SK-N-SH (cell line): ENCODE measurements around the gene GMPR2. TPM values are rescaled to one million over a fixed set of nuclear protein-coding genes. Genes with fewer than 3 reads are reported as not detected.
"Not testable (repeated sequence)": the region's sequence is repeated elsewhere in the genome, so short reads cannot be mapped to it uniquely, and the experiment has no call there.

Experiments
- CTCF ChIA-PET: fragments of 300-600, 350-600 bp; formaldehyde crosslinking; extraction: SDS; loops from one replicate; lab custom pipeline; 2021; lab: Yijun Ruan, JAX
- POLR2A ChIA-PET: fragments of 350-600 bp; sonication (Branson Sonifier 250); formaldehyde crosslinking; extraction: SDS; loops from one replicate; lab custom pipeline; 2020; ENCODE audit warnings: antibody characterized with exemption, inconsistent platforms; lab: Yijun Ruan, JAX
- DNase-seq: peaks from one replicate; pipeline ENCODE4 v3.0.0; 2012
- H2AFZ ChIP-seq: fragments of 200-600 bp; sonication (generic); 2 replicates; pipeline ENCODE4 v1.8.1; 2016; ENCODE audit warnings: antibody characterized with exemption, mild to moderate bottlenecking, low read depth
- H3F3A ChIP-seq: fragments of 200-600 bp; sonication (generic); replicated peaks from 2 replicates; pipeline ENCODE3; 2016; ENCODE audit warnings: antibody characterized with exemption, mild to moderate bottlenecking; ENCODE audit not compliant: insufficient read depth
- H3K27ac ChIP-seq, 2 experiments: fragments of 200-500 bp in 1 of 2; fragments of 200-600 bp in 1 of 2; sonication (Bioruptor generic) in 1 of 2; sonication (generic), shearing (Covaris generic) in 1 of 2; 2 replicates each; pipeline versions ENCODE4 v1.5.1 to v1.6.1; 2014 to 2016; ENCODE audit warnings: low read depth in 2 of 2, inconsistent platforms in 1 of 2, low read length in 1 of 2, mild to moderate bottlenecking in 1 of 2, mixed read lengths in 1 of 2
- H3K27me3 ChIP-seq: fragments of 200-600 bp; sonication (generic), shearing (Covaris generic); 2 replicates; pipeline ENCODE4 v1.6.1; 2016; ENCODE audit warnings: mixed run types; ENCODE audit not compliant: insufficient read depth
- H3K36me3 ChIP-seq, 2 experiments: fragments of 200-500 bp in 1 of 2; fragments of 200-600 bp in 1 of 2; sonication (Bioruptor generic) in 1 of 2; sonication (generic) in 1 of 2; replicated peaks in 1 of 2; 2 replicates each; pipeline versions ENCODE3 to v1.5.1; 2014 to 2016; ENCODE audit warnings: low read length in 1 of 2, mild to moderate bottlenecking in 1 of 2; ENCODE audit not compliant: insufficient read depth in 2 of 2, control insufficient read depth in 1 of 2
- H3K4me1 ChIP-seq, 2 experiments: fragments of 200-500 bp in 1 of 2; fragments of 200-600 bp in 1 of 2; sonication (Bioruptor generic) in 1 of 2; sonication (generic), shearing (Covaris generic) in 1 of 2; 2 replicates each; pipeline versions ENCODE4 v1.5.1 to v1.6.1; 2014 to 2016; ENCODE audit warnings: low read depth in 1 of 2, low read length in 1 of 2, mixed run types in 1 of 2; ENCODE audit not compliant: insufficient read depth in 2 of 2, control insufficient read depth in 1 of 2
- H3K4me2 ChIP-seq: fragments of 200-600 bp; sonication (generic), shearing (Covaris generic); 2 replicates; pipeline ENCODE4 v1.6.1; 2017; ENCODE audit warnings: mixed run types
- H3K4me3 ChIP-seq, 2 experiments: fragments of 200-500 bp in 1 of 2; fragments of 200-600 bp in 1 of 2; sonication (Bioruptor generic) in 1 of 2; sonication (generic), shearing (Covaris generic) in 1 of 2; 2 replicates each; pipeline versions ENCODE4 v1.5.1 to v1.8.1; 2014 to 2016; ENCODE audit warnings: low read depth in 2 of 2, inconsistent platforms in 1 of 2, low read length in 1 of 2, mild to moderate bottlenecking in 1 of 2, mixed read lengths in 1 of 2, moderate library complexity in 1 of 2
- H3K79me2 ChIP-seq: fragments of 200-600 bp; sonication (generic); 2 replicates; pipeline ENCODE4 v1.8.1; 2017; ENCODE audit warnings: mild to moderate bottlenecking; ENCODE audit not compliant: insufficient read depth
- H3K9ac ChIP-seq: fragments of 200-600 bp; sonication (generic); 2 replicates; pipeline ENCODE4 v1.6.1; 2017; ENCODE audit warnings: mixed run types
- H3K9me2 ChIP-seq: fragments of 200-600 bp; sonication (generic); 2 replicates; pipeline ENCODE4 v1.6.1; 2017; ENCODE audit warnings: mixed run types
- H3K9me3 ChIP-seq: fragments of 200-600 bp; sonication (generic); 2 replicates; pipeline ENCODE4 v1.6.1; 2017; ENCODE audit warnings: mixed run types, mild to moderate bottlenecking, moderate library complexity
- H4K20me1 ChIP-seq: fragments of 200-600 bp; sonication (generic); 2 replicates; pipeline ENCODE4 v1.6.1; 2017; ENCODE audit warnings: mild to moderate bottlenecking, mixed run types; ENCODE audit not compliant: insufficient read depth
- CTCF ChIP-seq: fragments of 200-600 bp; sonication (generic); IDR thresholded peaks from 2 replicates; pipeline ENCODE4 v1.6.1; 2017; ENCODE audit warnings: antibody characterized with exemption, mild to moderate bottlenecking, moderate library complexity
- ELF1 ChIP-seq: IDR thresholded peaks from 2 replicates; pipeline ENCODE4 v1.4.0; 2012
- EP300 ChIP-seq, 2 experiments: IDR thresholded peaks; 2 replicates each; pipeline versions ENCODE4 v1.4.0 to v1.6.1; 2012; ENCODE audit warnings: borderline replicate concordance in 1 of 2, low read depth in 1 of 2, low read length in 1 of 2
- EZH2phosphoT487 ChIP-seq: fragments of 200-600 bp; sonication (generic); IDR thresholded peaks from 2 replicates; pipeline ENCODE4 v1.6.1; 2017; ENCODE audit warnings: low read depth, mixed run types, mild to moderate bottlenecking, antibody characterized with exemption, moderate library complexity, borderline replicate concordance
- FOSL2 ChIP-seq: IDR thresholded peaks from 2 replicates; pipeline ENCODE4 v1.4.0; 2012; ENCODE audit warnings: low read depth, mild to moderate bottlenecking, moderate library complexity, borderline replicate concordance
- FOXM1 ChIP-seq: IDR thresholded peaks from 2 replicates; pipeline ENCODE4 v1.4.0; 2012; ENCODE audit warnings: low read depth, mild to moderate bottlenecking
- JUND ChIP-seq: IDR thresholded peaks from 2 replicates; pipeline ENCODE4 v1.4.0; 2012
- NFIC ChIP-seq: IDR thresholded peaks from 2 replicates; pipeline ENCODE4 v1.4.0; 2012; ENCODE audit warnings: borderline replicate concordance
- NRF1 ChIP-seq: IDR thresholded peaks from 2 replicates; pipeline ENCODE4 v1.6.1; 2012; ENCODE audit warnings: low read depth, mild to moderate bottlenecking, low read length
- POLR2AphosphoS5 ChIP-seq: IDR thresholded peaks from 2 replicates; pipeline ENCODE4 v1.6.1; 2012; ENCODE audit warnings: low read depth, low read length
- REST ChIP-seq: IDR thresholded peaks from 2 replicates; pipeline ENCODE4 v1.6.1; 2012; ENCODE audit warnings: mild to moderate bottlenecking, low read depth, low read length, moderate library complexity
- RXRA ChIP-seq: IDR thresholded peaks from 2 replicates; pipeline ENCODE4 v1.4.0; 2012; ENCODE audit warnings: low read depth, mild to moderate bottlenecking, borderline replicate concordance
- TCF12 ChIP-seq: IDR thresholded peaks from 2 replicates; pipeline ENCODE4 v1.4.0; 2012
- TEAD4 ChIP-seq: IDR thresholded peaks from 2 replicates; pipeline ENCODE4 v1.4.0; 2012; ENCODE audit warnings: mild to moderate bottlenecking, borderline replicate concordance; ENCODE audit not compliant: insufficient read depth
- USF1 ChIP-seq: IDR thresholded peaks from 2 replicates; pipeline ENCODE4 v1.4.0; 2012; ENCODE audit warnings: low read depth, borderline replicate concordance
- WGBS: methylation state at CpG from one replicate; pipeline ENCODE4 v1.1.6; 2017; ENCODE audit warnings: low lambda C conversion rate; 5-methylcytosine and 5-hydroxymethylcytosine counted together
- polyA plus RNA-seq, 3 experiments: library from polyadenylated mRNA; depleted of rRNA; stranded (reverse); fragments of >200 nt; gene quantifications; 2 replicates each; pipeline ENCODE4 v1.2.3, GENCODE V29; 2012

The GMPR2 gene
- polyA plus RNA-seq, 1 of the 3 experiments (the other 2 are of a cell fraction): 97.0 TPM

- peaks cover 5 to 6% of the 10 kb centered on the region in 2 experiments; a peak in 1 of 4 replicates for H3K4me1 ChIP-seq
- no peaks in the 10 kb centered on the region for H3K9me3 ChIP-seq
- H3K4me3 ChIP-seq: no peak overlapping the region
- H3K4me2 ChIP-seq: no peak overlapping the region
- WGBS: 47% methylated on average over 3 of the region's 3 CpGs
- no peak for DNase-seq
- CTCF ChIA-PET: interaction anchor here (0.7 to 2.2 kb wide), 3 partner anchors 23 to 78 kb away, joined by 3 to 12 read pairs (median 6); partner anchors contain the start of gene TINF2
- H2AFZ ChIP-seq: no peak overlapping the region
- peaks cover 13% of the 10 kb centered on the region for H3F3A ChIP-seq
- H3K9ac ChIP-seq: no peak overlapping the region
- no peaks in the 10 kb centered on the region for H3K27me3 ChIP-seq
- no peaks in the 10 kb centered on the region for H3K9me2 ChIP-seq
- peaks cover 70% of the 10 kb centered on the region for H3K79me2 ChIP-seq
- no peak overlapping the region for H3K27ac ChIP-seq
- POLR2A ChIA-PET: interaction anchor here (1.3 kb wide), 1 partner anchor 19 kb away, joined by 6 read pairs; no protein-coding TSS in a partner anchor
- H3K36me3 ChIP-seq: peaks cover 9 to 15% of the 10 kb centered on the region in 2 experiments
- H4K20me1 ChIP-seq: peaks cover 7% of the 10 kb centered on the region; the same call in 1 of the 2 replicates
- TF ChIP-seq CTCF: no peak
- TF ChIP-seq FOXM1: no peak
- no peak for TF ChIP-seq USF1
- no peak for TF ChIP-seq NFIC
- TF ChIP-seq TEAD4: no peak
- TF ChIP-seq, all 33 proteins: peak for 0
Observed at GRCh38 chr14:24219521-24219920, 13.2 kb upstream of the GMPR2 start.

DNA sequence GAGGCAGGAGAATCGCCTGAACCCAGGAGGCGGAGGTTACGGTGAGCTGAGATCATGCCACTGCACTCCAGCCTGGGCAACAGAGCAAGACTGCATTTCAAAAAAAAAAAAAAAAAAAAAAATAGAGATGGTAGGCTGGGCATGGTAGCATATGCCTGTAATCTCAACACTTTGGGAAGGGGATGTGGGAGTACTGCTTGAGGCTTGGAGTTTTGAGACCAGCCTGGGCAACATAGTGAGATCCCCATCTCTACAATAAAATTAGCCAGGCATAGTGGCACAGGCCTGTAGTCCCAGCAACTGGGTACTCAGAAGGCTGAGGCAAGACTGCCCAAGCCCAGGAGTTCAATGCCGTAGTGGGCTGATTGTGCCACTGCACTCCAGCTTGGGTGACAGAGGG is 9.7 kb upstream of the GMPR2 start:
- H2AFZ ChIP-seq, H3K9me3 ChIP-seq, H3K9me2 ChIP-seq, H3K9ac ChIP-seq, H3K4me2 ChIP-seq, DNase-seq, H3K4me3 ChIP-seq, H3K27me3 ChIP-seq, H3K27ac ChIP-seq: not testable (repeated sequence)
- ChIA-PET POLR2A (interaction anchor here (0.7 kb wide), 1 partner anchor 129 kb away, joined by 7 read pairs; no protein-coding TSS in a partner anchor), CTCF (interaction anchor here (1.1 to 1.6 kb wide), 3 partner anchors 16 to 143 kb away, joined by 4 to 6 read pairs (median 4); partner anchors contain the start of gene TINF2)
- Histone ChIP-seq H3K36me3 (peaks cover 8 to 25% of the 10 kb centered on the region in 2 experiments), H3F3A (peaks cover 27% of the 10 kb centered on the region), H4K20me1 (peaks cover 13% of the 10 kb centered on the region; the same call in 1 of the 2 replicates), H3K79me2 (peaks cover 99% of the 10 kb centered on the region), H3K4me1 (peaks cover 0 to 19% of the 10 kb centered on the region in 2 experiments; a peak in 2 of 4 replicates)
- WGBS: 95% methylated on average over 4 of the region's 4 CpGs

- Histone ChIP-seq H3K4me1 (peaks cover 0 to 19% of the 10 kb centered on the region in 2 experiments; a peak in 2 of 4 replicates), H3K4me3 (no peak overlapping the region), H3K27me3 (no peaks in the 10 kb centered on the region), H4K20me1 (peaks cover 12% of the 10 kb centered on the region), H3K27ac (peak overlapping the region in 1 of 2 experiments; percentile 59; a peak in 2 of 4 replicates), H3K9me3 (no peaks in the 10 kb centered on the region), H3K9ac (peak overlapping the region; percentile 2; the same call in 1 of the 2 replicates), H2AFZ (no peak overlapping the region), H3K36me3 (peaks cover 6 to 22% of the 10 kb centered on the region in 2 experiments), H3K79me2 (peaks cover 100% of the 10 kb centered on the region), H3F3A (peaks cover 27% of the 10 kb centered on the region), H3K9me2 (no peaks in the 10 kb centered on the region), H3K4me2 (peak overlapping the region; percentile 20; the same call in 1 of the 2 replicates)
- POLR2A ChIA-PET: no interaction called here
- CTCF ChIA-PET: interaction anchor here (1.0 to 1.9 kb wide), 4 partner anchors 9 to 141 kb away, joined by 4 to 6 read pairs (median 4); partner anchors contain the start of genes CIDEB and MDP1
- DNase-seq: no peak
- 70% methylated on average over 7 of the region's 7 CpGs for WGBS
- TF ChIP-seq FOSL2 (peak; percentile 30; the same call in 1 of the 2 replicates), POLR2AphosphoS5 (no peak), ELF1 (no peak), TCF12 (0 out of 2 replicates have a peak, but pooled peaks have one; percentile 5), FOXM1 (no peak), JUND (peak; percentile 33; the same call in 1 of the 2 replicates), NRF1 (no peak), RXRA (no peak), EZH2phosphoT487 (no peak), REST (no peak), EP300 (IDR thresholded peaks at IDR 0.05; ENCODE audit: borderline replicate concordance in 1 of 2, low read depth in 1 of 2, low read length in 1 of 2) (no peak)
Observed at GRCh38 chr14:24224618-24225071, 8.1 kb upstream of the GMPR2 start.
